Measurements from ENCODE around the gene PTPRN2.

The PTPRN2 gene

DNA sequence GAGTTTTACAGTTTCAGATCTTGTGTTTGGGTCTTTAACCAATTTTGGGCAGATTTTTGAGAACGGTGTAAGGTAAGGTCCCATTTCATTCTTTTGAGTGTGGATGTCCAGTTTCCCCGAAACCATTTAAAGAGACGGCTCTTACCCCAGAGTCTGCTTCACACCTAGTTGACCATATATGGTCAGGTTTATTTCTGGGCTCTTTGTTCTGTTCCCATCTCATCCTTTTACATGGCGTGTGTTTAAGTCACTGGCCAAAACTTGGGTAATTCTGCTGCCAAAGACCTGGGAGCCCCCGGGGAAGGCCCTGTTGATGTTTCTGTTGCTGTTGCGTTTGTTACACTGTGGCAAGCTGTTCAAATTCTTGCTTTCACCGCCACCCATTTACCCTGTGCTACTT is 120.1 kb downstream of the PTPRN2 start:
- TF ChIP-seq GATA2 (IDR thresholded peaks at IDR 0.05; ENCODE audit: low read depth, low read length) (no peak), GATA3 (IDR thresholded peaks at IDR 0.05; ENCODE audit: low read depth, low read length) (no peak)

DNA sequence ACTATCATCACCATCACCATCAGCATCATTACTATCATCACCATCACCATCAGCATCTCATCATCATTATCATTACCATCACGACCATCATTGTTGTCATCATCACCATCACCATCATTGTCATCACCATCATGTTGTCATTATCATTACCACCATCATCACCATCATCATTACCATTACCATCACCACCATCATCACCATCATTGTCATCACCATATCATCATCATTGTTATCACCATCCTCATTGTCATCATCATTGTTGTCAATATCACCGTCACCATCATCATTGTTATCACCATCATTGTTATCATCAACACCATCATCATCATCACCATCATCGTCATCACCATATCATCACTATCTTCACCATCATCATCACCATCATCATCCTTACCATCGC is 124.3 kb downstream of the PTPRN2 start:
- no peak for TF ChIP-seq GATA2 (IDR thresholded peaks at IDR 0.05; ENCODE audit: low read depth, low read length)
- TF ChIP-seq GATA3 (IDR thresholded peaks at IDR 0.05; ENCODE audit: low read depth, low read length): no peak

DNA sequence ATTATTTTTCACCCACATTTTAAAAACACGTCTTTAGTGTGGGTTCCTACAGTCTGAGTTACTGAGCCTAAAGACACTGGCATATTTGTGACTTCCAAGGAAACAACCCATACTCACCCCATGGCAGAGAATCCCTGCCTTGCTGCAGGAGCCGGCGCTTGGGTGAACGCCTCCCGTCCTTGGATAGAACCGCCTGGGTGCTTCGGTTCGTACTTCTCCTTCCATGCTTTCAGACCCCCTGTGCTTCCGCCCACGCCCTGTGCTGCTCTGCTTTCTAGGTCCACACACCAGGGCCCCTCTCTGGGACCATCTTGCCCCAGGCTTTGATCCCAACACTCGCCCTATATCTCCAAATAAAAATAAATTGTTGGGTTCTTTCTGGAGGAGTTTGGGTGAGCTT is 125.8 kb downstream of the PTPRN2 start:
- TF ChIP-seq GATA3 (IDR thresholded peaks at IDR 0.05; ENCODE audit: low read depth, low read length) (no peak), GATA2 (IDR thresholded peaks at IDR 0.05; ENCODE audit: low read depth, low read length) (no peak)

DNA sequence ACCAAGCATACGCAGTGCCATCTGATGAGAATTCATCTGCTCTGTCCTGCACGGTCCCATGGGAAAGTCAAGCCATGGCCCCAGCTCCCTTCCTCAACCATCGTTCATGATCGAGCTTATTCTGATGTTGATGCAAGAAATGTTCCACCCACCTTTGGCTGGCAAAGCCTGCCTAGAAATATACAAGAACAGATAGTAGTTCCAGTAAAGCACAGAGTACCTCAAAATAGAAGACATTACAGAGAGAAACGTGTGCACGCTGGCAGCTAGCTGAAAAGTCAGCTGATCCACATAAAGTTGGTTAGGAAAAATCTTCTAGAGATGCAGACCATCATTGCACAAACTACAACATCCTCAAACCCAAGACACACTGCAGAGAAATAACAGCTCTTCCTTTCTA is 127.0 kb downstream of the PTPRN2 start:
- TF ChIP-seq GATA2 (IDR thresholded peaks at IDR 0.05; ENCODE audit: low read depth, low read length) (no peak), GATA3 (IDR thresholded peaks at IDR 0.05; ENCODE audit: low read depth, low read length) (no peak)

DNA sequence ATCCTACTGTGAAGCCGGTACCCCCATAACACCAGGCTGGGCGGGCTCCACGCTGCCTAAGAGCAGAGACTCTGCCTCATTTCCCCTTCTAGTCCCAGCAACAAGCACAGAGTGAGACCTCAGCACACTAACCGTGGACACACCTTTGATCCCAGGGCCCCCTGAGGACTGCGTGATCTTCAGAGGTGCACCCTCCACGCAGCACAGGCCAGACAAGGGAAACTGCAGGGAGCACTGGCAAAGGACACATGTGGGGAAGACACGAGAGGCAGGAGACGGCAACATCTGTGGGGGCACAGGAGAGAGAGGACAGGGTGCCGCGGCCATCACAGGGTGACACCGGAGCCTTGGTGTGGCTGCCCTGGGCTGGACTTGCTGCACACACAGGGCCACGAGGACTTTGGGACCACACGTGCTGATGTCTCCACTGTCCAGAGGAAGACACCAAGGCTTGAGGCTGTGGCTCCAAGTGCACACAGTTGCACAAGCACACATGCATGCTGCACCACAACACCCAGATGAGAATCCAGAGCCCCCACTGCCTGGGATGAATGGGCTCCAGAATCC is 128.8 kb downstream of the PTPRN2 start:
- no peak for TF ChIP-seq GATA2 (IDR thresholded peaks at IDR 0.05; ENCODE audit: low read depth, low read length)
- no peak for TF ChIP-seq GATA3 (IDR thresholded peaks at IDR 0.05; ENCODE audit: low read depth, low read length)

DNA sequence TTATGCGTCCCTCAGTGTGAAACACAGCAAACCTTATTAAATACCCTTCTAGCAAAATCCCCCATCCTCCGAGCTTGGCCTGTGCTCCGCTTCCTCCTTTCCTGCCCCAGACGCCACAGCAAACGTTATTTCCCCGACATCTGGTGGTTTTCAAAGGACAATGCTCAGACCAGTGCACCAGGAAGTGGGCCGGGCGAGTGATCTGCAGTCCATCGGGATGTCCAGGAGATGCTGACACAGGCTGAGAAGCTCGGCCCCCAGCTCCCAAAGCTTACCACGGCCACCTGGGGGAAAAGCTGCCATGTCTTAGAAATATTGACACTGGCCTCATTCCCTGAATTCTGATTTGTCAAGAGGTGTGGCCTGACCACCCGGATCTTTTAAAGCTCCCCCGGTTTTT is 129.5 kb downstream of the PTPRN2 start:
- TF ChIP-seq GATA3 (IDR thresholded peaks at IDR 0.05; ENCODE audit: low read depth, low read length) (no peak), GATA2 (IDR thresholded peaks at IDR 0.05; ENCODE audit: low read depth, low read length) (no peak)

DNA sequence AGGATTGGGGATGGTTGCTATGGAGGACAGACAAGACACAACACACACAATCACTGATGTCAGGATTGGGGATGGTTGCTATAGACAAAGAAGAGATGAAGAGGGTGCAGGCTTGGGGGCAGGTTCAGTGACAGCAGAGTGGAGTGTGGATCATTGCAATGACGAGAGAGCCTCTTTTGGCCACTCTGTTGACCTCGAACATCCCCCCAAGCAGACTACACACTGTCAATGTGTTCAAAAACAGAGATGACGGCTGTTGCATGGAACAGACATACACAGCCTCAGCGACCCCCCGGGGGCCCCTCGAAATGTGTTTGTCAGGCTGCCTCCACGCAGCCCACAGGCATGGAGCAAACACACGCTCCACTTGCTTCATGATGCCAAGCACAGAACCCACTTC is 133.0 kb downstream of the PTPRN2 start:
- TF ChIP-seq GATA3 (IDR thresholded peaks at IDR 0.05; ENCODE audit: low read depth, low read length) (no peak), GATA2 (IDR thresholded peaks at IDR 0.05; ENCODE audit: low read depth, low read length) (no peak)

DNA sequence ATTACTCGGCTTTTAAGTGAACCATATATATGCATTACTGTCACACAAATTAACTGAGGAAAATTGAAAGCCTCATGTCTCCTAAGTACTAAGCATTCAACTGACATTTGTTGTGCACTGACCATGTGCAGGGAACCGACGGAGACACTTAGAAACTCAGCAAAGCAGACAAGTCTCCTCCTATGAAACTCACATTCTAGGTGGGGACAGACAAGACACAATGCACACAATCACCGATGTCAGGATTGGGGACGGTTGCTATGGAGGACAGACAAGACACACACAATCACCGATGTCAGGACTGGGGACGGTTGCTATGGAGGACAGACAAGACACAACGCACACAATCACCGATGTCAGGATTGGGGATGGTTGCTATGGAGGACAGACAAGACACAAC is 134.0 kb downstream of the PTPRN2 start:
- no peak for TF ChIP-seq GATA3 (IDR thresholded peaks at IDR 0.05; ENCODE audit: low read depth, low read length)
- TF ChIP-seq GATA2 (IDR thresholded peaks at IDR 0.05; ENCODE audit: low read depth, low read length): no peak

DNA sequence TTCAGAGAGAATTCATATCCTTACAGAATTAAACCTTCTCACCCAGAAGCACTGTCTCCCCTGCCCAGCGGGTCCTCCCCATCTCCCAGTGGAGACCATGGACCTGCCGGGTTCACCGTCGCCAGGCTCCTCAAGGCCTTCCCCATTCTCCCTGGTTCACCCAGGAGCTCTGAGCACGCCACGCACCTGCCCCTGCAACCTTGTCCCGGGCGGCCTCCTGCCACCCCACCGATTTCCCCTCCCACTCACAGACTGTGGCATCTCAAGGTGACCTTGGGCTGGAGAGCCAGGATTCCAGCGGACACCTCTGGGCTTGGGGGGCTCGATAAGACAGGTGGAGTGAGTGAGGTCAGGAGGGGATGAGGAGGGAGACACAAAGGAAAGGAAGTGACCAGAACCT is 135.3 kb downstream of the PTPRN2 start:
- TF ChIP-seq GATA2 (IDR thresholded peaks at IDR 0.05; ENCODE audit: low read depth, low read length) (no peak), GATA3 (IDR thresholded peaks at IDR 0.05; ENCODE audit: low read depth, low read length) (no peak)

DNA sequence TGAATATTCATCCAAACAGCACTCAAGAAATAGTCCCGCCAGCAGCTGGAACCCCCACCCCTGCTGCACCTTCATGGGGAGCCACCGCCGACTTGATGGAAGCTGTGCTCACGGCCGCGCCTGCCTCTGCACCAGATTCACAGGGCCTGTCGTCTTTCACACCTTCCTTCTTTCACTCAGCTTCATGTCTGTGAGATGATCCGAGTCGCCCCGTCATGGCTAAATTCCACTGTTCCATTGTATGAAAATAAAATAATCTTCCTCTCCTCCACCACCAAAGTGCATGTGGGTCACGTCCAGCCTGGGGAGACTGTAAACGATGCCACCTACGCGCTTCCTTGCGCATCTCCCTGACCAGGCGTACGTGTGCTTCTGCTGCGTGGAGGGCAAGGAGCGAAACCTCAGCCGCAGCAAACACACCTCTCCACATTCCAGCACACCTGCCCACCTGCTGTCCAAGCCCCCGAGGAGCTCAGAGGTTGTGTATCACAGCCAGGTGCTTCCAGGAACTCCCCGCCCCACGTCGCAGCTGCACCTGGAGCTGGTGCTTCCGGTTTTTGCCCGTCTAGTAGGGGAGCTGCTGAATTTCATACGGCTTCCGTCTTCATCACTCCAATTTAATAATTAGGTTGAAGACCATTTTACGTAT is 137.0 kb downstream of the PTPRN2 start:
- TF ChIP-seq GATA3 (IDR thresholded peaks at IDR 0.05; ENCODE audit: low read depth, low read length): no peak
- no peak for TF ChIP-seq GATA2 (IDR thresholded peaks at IDR 0.05; ENCODE audit: low read depth, low read length)

DNA sequence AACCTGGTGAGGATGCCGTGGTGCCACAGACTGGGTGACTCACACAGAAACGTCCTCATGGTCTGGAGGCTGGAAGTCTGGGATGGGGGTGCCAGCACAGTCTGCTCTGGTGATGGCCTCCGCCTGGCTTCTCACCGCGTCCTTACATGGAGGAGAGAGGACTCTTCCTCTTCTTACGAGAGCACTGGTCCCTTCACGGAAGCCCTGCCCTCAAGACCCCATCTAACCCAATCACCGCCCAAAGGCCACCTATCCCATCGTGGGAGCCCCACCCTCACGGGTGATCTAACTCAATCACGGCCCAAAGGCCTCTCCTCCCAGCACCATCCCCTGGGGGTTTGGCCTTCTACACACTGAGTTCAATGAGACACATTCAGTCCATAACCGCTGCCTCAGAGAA is 137.7 kb downstream of the PTPRN2 start:
- TF ChIP-seq GATA3 (IDR thresholded peaks at IDR 0.05; ENCODE audit: low read depth, low read length): no peak
- TF ChIP-seq GATA2 (IDR thresholded peaks at IDR 0.05; ENCODE audit: low read depth, low read length): no peak

DNA sequence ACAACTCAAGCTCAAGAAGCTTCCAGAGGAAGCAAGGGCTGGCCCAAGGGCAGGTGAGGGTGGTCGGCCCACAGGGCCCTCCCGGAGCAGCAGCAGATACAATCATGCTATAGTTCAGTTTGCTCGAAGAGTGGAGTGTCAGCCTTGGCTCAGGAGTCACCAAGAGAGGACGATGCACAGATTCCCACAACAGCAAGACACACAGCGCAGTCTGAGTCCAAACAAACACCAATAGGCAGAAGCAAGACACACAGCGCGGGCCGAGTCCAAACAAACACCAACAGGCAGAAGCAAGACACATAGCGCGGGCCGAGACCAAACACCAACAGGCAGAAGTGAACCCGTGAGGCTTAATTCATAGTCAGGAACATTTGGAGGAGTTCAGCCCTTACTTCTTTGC is 138.4 kb downstream of the PTPRN2 start:
- no peak for TF ChIP-seq GATA3 (IDR thresholded peaks at IDR 0.05; ENCODE audit: low read depth, low read length)
- TF ChIP-seq GATA2 (IDR thresholded peaks at IDR 0.05; ENCODE audit: low read depth, low read length): no peak

DNA sequence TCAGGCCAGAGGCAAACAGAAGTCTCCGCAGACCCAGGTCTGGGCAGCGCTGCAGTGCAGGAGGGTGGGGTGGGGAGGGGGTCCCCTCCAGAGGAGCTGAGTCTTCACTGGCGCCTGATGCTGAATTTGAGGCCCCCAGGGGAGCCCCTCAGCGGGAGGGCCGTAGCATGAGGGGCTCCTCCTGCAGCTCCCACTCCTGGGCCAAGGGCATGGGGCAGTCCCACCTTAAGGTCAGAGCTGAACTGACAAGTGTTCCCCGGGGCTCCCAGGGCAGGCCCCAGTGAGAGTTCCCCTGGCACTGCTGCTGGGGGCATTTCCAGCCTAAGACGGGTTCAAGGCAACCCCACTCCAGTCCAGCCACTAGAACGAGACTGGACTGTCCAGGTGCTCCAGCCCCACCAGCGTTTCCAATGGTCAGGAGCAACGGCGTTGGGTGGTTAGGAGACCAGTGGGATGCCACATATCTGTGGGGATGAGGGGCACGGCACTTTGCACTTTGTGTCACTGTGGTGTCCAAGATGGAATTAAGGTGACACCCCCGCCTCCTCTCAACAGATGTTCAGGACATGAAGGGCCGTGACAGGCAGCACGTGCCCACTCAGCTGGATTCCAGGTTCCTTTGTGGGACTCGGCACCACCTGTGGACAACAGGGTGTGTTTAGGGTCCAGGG is 139.1 kb downstream of the PTPRN2 start:
- TF ChIP-seq GATA3 (IDR thresholded peaks at IDR 0.05; ENCODE audit: low read depth, low read length): no peak
- no peak for TF ChIP-seq GATA2 (IDR thresholded peaks at IDR 0.05; ENCODE audit: low read depth, low read length)

DNA sequence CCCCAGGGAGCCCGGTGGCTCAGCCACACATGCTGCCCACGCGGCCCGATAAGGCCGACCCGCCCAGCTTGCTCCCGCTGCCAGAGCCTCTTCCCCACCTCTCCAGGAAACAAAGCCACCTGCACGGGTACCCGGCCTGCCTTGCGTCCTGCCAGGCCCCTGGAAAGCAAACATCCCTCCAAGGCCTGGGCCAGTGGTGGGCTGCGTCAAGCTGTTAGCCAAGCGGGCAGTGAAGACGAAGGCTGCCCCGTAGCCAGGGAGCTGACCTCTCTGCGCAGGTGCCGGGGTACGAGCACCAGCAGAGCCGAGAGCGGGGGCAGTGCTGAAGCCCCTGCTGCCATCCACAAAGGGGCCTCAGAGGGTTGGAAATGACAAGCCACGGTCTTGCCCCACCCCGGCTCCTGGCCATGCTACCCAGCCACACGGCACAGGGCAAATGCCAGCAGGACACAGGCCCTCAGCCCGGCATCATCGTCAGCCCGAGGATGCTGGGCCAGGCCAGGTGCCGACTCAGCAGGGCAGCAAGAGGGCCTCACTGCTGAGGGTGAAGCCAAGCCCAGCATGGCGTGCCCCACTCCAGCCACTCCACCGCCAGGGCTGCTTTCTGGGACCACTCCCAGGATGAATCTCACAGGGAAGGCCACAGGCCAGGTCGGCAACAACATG is 140.0 kb downstream of the PTPRN2 start:
- TF ChIP-seq GATA3 (IDR thresholded peaks at IDR 0.05; ENCODE audit: low read depth, low read length) (no peak), GATA2 (IDR thresholded peaks at IDR 0.05; ENCODE audit: low read depth, low read length) (no peak)

DNA sequence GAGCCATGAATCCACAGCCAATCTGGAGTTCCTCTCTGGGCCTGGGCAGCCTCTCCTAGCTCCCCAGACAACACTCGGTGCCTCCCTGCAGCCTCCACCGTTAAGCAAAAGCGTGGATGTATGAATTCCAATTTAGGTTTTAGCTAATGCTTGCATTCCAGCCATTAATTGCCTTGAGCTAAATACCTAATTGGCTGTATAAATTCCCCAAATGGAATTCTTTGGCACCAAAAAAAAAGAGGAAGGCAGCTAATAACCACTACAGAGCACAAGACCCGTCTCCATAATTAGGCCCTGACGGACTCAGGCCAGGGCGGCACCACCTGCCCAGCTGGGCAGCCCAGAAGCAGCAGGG is 140.5 kb downstream of the PTPRN2 start:
- TF ChIP-seq GATA2 (IDR thresholded peaks at IDR 0.05; ENCODE audit: low read depth, low read length) (no peak), GATA3 (IDR thresholded peaks at IDR 0.05; ENCODE audit: low read depth, low read length) (no peak)

Data from SH-SY5Y (cell line).